ENCODE measurements around the gene RAB4B. TPM values are rescaled to one million over a fixed set of nuclear protein-coding genes. Genes with fewer than 3 reads are reported as not detected.

RAB4B gene
- total RNA-seq, 1 donor from 2014 or later, result 23.4 TPM

DNA sequence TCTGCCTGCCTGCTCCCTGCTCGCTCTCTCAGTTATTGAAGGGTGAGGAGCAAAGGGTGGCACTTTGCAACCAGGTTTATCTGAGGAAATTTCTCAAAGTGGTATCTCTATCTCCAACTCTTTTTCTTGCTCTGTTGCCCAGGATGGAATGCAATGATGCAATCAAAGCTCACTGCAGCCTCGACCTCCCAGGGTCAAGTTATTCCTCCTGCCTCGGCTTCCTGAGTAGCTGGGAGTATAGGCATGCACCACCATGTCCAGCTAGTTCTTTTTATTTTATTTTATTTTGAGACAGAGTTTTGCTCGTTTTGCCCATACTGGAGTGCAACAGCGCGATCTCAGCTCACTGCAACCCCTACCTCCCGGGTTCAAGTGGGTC lies 32.7 kb upstream of the RAB4B start:
- peaks cover 39% of the 10 kb centered on the region for H3K4me1 Mint-ChIP-seq (ENCODE audit: low read depth)
- DNase-seq (ENCODE audit: low spot score), result no peak
- H3K36me3 Mint-ChIP-seq (ENCODE audit: low read depth), result no peaks in the 10 kb centered on the region
- H3K27ac Mint-ChIP-seq (ENCODE audit: unreplicated experiment), result peak overlapping the region; percentile 96
- H3K27me3 Mint-ChIP-seq (ENCODE audit: low read depth), result no peaks in the 10 kb centered on the region
- H3K4me3 Mint-ChIP-seq (ENCODE audit: unreplicated experiment), result peak overlapping the region; percentile 42
- TF ChIP-seq, protein P1, sequence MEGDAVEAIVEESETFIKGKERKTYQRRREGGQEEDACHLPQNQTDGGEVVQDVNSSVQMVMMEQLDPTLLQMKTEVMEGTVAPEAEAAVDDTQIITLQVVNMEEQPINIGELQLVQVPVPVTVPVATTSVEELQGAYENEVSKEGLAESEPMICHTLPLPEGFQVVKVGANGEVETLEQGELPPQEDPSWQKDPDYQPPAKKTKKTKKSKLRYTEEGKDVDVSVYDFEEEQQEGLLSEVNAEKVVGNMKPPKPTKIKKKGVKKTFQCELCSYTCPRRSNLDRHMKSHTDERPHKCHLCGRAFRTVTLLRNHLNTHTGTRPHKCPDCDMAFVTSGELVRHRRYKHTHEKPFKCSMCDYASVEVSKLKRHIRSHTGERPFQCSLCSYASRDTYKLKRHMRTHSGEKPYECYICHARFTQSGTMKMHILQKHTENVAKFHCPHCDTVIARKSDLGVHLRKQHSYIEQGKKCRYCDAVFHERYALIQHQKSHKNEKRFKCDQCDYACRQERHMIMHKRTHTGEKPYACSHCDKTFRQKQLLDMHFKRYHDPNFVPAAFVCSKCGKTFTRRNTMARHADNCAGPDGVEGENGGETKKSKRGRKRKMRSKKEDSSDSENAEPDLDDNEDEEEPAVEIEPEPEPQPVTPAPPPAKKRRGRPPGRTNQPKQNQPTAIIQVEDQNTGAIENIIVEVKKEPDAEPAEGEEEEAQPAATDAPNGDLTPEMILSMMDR (IDR thresholded peaks at IDR 0.05), result no peak
- no peaks in the 10 kb centered on the region for H3K9me3 Mint-ChIP-seq (ENCODE audit: low read depth)

DNA sequence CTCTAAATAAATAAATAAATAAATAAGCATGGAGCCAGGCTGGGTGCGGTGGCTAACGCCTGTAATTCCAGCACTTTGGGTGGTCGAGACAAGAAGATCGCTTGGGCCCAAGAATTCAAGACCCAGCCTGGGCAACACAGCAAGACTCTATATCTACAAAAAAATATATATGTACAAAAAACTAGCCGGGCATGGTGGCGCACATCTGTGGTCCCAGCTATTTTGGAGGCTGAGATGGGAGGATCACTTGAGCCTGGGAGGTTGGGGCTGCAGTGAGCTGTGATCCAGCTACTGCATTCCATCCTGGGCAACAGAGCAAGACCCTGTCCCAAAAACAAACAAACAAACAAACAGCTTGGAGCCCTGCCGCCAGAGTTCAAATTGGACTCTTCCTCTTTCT lies 30.5 kb upstream of the RAB4B start:
- no peak overlapping the region for H3K27ac Mint-ChIP-seq (ENCODE audit: unreplicated experiment)
- peaks cover 49% of the 10 kb centered on the region for H3K4me1 Mint-ChIP-seq (ENCODE audit: low read depth)
- TF ChIP-seq, protein P1 (IDR thresholded peaks at IDR 0.05), result no peak
- no peak for DNase-seq (ENCODE audit: low spot score)
- no peaks in the 10 kb centered on the region for H3K27me3 Mint-ChIP-seq (ENCODE audit: low read depth)
- peaks cover under 1% of the 10 kb centered on the region for H3K36me3 Mint-ChIP-seq (ENCODE audit: low read depth)
- H3K9me3 Mint-ChIP-seq (ENCODE audit: low read depth), result no peaks in the 10 kb centered on the region
- H3K4me3 Mint-ChIP-seq (ENCODE audit: unreplicated experiment), result no peak overlapping the region

DNA sequence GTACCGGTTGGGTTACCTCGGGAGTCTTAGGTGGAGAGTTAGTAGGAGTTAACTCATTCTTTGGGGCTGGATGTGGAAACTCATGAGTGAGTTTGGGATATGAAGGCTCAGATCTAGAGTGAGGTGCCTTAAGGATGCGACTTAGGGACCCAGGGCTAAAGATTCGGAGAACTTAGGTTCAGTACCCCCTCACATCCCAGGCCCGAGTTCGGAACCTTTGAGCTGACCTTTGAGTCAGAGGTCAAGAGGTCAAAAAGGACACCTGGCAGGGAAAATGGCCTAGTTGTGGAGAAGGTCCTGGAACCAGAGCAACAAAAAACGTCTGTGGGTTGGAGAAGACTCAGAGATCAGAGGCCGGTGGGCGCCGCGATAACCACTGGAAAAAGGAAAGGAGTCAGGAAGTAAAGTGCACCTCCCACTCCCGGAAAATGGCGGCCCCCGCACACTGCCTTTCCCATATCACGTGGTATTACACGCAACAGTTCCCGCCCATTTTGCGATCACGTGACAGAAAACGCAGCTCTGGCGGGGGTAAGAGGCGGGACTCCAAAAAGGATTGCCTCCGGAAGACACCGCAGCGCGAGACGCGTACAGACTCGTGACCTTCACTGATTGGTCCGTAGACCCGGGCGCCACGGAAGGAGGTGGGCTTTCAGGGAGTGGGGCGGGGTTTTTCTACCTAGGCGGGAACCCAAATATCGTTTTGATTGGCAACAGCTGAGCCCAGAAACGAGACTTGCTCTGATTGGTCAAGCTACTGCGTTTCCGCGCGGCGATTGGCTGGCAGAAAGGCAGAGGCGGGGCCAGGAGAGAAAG lies 27.8 kb upstream of the RAB4B start, which contains the start of gene ACTMAP:
ACTMAP (minus strand) TSS at position 420 of the 816 bp plus-strand sequence. CDS start 674 bp downstream, outside the sequence.
- Mint-ChIP-seq H3K4me1 (ENCODE audit: low read depth) (peaks cover 55% of the 10 kb centered on the region), H3K9me3 (ENCODE audit: low read depth) (no peaks in the 10 kb centered on the region), H3K27me3 (ENCODE audit: low read depth) (no peaks in the 10 kb centered on the region)

DNA sequence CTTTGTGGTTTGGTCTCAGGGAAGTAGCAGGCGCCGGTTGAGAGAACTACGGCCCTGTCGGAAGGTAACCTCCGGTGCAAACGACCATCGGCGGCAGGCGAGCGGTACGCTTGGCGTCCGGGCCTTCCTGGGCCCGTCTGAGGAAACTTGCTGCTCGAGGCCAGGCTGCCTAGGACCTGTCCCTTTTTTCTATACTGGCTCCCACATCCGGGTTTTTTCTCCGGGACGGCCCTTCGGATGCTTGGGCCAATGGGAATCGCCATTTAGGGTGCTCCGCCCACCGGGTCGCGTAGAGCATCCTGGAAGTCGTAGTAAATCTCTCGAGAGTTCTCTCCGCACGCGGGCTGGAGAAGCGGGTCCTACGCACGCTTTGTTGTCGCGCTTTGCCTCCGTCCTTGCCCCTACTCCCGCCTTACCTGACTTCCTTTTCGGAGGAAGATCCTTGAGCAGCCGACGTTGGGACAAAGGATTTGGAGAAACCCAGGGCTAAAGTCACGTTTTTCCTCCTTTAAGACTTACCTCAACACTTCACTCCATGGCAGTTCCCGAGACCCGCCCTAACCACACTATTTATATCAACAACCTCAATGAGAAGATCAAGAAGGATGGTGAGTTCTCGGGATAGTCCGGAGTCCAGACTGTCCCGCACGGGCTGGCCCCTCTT lies 27.0 kb upstream of the RAB4B start, which contains the start of gene SNRPA:
SNRPA (plus strand) TSS at position 330 of the 664 bp plus-strand sequence; CDS start at position 536, 206 bp downstream.
- H3K4me1 Mint-ChIP-seq (ENCODE audit: low read depth), result peaks cover 53% of the 10 kb centered on the region

More for the DNA sequence above, 27.8 kb upstream of the RAB4B start, which contains the start of gene ACTMAP:
- Mint-ChIP-seq H3K36me3 (ENCODE audit: low read depth) (peaks cover 3% of the 10 kb centered on the region), H3K27ac (ENCODE audit: unreplicated experiment) (peak within 1 kb of the TSS; percentile 99), H3K4me3 (ENCODE audit: unreplicated experiment) (peak within 1 kb of the TSS; percentile 94)
- DNase-seq (ENCODE audit: low spot score), result peak; percentile 99
- TF ChIP-seq, protein P1 (IDR thresholded peaks at IDR 0.05), result no peak

More for the DNA sequence above, 27.0 kb upstream of the RAB4B start, which contains the start of gene SNRPA:
- Mint-ChIP-seq H3K27me3 (ENCODE audit: low read depth) (no peaks in the 10 kb centered on the region), H3K36me3 (ENCODE audit: low read depth) (peaks cover 5% of the 10 kb centered on the region), H3K27ac (ENCODE audit: unreplicated experiment) (peak within 1 kb of the TSS; percentile 99), H3K9me3 (ENCODE audit: low read depth) (no peaks in the 10 kb centered on the region), H3K4me3 (ENCODE audit: unreplicated experiment) (peak within 1 kb of the TSS; percentile 94)
- TF ChIP-seq, protein P1 (IDR thresholded peaks at IDR 0.05), result no peak
- peak; percentile 98 for DNase-seq (ENCODE audit: low spot score)
